Stimulated activated CD8-positive, alpha-beta memory T cell treated with anti-CD3 and anti-CD28 coated beads, Interleukin-4, amount 100 ng/mL, for 4 hours (primary cell): ENCODE data around the gene KAT2B.

Experiments used
- DNase-seq, 2 donors: peaks; one replicate each; pipeline ENCODE4 v3.0.0-alpha.2; 2020; ENCODE audit warnings: low read depth in 2 of 2, low spot score in 1 of 2

The KAT2B gene

DNA sequence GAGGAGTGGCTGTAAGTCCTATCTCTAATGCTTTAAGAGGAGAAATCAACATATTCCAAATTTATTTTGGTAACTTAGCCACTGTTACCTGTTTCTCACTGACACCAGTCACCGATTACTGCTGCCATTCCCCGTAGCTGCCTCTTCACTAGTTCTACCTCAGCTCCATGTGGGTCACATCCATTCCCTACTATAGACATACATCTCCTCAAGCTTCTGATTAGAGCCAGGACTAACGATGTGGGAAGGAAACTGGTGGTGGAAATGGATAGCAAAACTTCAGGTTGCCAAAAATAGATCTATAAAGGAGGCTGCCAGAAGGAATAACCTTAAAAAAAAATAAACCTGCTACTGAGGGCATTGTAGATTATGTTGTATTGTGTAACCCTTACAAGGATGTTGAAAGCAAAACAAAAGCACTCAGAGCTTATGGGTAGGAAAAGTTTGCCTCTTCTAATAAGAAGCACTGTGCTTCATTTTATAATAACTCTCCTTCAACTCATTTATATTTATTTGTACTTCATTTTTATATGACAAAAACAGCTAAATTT lies 56.0 kb downstream of the KAT2B start:
- DNase-seq: no peak

DNA sequence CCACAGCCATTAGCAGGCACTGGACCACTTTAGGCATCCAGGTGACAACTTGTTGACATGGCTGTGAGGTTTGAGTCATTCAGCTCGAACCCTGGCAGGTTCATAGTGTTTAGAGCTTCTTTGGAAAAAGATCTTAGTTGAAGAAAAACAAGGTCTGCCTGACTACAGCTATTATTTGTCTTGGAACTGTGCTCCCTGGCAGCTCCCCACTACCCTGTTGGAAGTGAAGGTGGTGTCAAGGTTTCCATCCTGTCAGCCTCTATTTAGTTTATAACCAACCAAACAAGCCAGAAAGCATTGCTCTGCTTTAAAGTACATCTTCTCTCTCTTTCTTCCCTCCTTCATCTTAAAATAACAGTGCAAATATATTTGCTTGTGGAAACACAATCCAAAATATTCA lies 56.8 kb downstream of the KAT2B start:
- no peak for DNase-seq

DNA sequence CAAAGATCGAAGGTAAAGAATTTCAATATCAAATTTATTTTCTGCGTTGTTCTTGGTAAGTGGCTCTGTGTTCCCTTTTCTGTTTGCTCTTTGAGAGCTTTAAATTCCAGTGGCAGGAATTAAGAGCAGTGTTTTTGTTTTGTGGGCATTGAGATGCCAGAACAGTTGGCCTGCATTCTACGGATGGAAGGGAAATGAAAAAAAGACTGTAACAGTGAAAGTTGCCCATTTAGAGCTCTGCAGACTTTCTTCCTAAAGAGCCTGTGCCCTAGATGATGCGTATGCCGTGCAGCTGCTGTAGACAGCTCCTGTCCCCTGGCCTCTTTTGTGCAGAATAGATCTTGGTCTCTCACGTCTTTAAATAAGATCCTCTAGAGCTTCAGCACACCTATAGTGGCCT lies 58.8 kb downstream of the KAT2B start:
- DNase-seq: no peak

DNA sequence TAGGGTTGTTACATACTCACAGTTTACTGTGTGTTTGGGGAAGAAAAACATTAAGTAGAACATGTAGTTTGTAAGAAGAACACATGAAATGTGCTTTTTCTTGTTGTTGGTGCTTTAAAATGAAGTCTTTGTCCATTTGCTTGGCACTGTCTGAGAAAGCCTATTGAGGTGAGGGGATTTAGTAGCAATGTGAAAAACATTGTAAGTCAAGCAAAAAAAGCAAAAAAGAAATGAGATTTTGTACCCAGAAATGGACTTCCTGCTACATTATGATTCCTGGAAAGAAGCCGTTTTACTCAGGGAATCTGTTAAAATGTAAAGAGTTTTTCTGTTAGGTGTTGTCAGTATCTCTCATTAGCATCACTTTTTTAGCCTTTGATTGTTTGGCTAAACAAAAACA lies 59.9 kb downstream of the KAT2B start:
- DNase-seq: no peak

DNA sequence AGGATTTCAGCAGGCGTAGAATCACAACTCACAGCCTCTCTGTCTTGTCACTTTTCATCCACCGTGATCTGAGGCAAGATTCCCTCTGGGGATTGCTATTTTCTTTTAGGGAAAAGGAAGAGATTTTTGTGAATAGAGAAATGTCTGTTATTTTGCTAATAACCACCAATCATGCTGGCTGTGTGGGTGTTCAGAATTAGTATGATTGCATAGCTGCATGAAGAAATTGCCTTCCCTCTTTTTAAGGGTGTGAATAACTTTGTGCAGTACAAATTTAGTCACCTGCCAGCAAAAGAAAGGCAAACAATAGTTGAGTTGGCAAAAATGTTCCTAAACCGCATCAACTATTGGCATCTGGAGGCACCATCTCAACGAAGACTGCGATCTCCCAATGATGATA lies 60.8 kb downstream of the KAT2B start:
- DNase-seq: no peak

DNA sequence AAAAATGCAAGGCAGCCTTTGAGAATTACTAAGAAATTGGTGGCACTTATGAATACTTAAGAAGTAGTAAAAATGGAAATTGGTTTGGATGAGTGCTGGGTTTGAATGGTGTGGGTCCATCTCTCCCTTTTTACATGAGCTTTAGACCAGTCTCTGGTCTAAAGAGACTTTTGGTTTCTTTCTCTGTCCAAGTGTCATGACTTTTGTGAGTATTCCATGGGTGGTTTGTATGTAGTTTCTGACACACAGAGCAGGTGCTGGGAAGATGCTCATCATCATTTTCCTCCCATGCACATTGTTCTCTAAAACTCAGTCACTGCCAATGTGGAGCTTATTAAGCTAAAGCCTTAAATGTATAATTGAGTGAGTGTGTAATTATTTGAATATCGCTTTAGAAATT lies 63.5 kb downstream of the KAT2B start:
- DNase-seq: no peak

DNA sequence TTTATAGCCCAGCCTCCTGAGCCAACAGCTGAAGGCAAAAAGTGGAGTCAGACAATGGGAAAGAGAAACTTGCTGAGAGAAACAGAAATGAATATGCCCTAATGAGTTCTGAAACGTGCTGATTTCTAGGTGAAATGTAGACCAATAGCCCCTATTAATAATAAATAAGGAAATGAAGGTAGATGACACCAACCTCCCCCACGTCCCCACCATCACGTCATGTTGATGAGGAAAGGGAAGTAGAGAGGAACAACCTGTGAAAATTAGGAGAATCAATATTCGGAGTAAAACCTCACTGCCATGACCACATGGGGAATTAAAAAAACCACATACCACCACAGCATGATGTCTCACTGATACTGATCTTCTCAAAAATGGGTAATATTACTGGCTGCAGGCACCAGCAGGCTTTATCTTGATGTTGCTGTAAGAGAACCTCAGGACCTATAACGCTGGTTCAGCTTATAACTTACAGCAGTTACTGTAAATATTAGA lies 64.0 kb downstream of the KAT2B start:
- DNase-seq: no peak

DNA sequence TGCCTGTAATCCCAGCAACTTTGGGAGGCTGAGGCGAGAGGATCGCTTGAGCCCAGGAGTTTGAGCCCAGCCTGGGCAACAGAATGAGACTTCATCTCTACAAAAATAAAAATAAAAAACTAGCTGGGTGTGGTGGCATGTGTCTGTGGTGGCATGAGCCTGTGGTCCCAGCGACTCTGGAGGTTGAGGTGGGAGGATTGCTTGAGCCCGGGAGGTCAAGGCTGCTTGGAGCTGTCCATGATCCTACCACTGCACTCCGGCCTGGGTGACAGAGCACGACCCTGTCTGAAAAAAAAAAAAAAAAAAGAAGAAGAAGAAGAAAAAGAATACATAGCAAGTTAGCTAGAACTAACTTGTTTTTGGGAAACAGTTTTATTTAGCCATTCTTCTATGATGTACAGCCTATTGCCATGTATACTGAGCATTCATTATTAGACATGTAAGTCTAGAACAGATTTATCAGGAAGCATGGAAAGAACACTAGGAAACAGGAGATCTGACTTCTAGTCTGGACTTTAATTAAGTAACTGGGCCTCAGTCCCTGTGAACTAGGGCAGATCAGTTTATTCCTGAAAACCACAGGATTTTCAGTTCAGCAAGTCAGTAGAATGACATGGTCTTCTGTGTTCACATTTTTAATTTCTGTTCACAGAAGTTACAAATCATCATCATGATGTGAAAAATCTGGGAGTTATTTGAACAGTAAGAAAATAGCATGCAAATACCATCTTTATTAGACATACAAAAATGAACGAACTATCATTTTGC lies 65.5 kb downstream of the KAT2B start:
- DNase-seq: no peak

DNA sequence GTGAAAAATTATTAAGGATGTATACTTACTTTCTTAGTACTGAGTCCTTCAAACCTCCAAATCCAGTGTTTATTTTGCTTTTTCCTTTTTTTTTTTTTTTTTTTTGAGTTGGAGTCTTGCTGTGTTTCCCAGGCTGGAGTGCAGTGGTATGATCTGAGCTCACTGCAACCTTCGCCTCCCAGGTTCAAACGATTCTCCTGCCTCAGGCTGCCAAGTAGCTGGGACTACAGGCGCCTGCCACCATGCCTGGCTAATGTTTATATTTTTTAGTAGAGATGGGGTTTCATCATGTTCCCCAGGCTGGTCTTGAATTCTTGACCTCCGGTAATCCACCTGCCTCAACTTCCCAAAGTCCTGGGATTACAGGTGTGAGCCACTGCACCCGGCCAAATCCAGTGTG lies 67.5 kb downstream of the KAT2B start:
- DNase-seq: no peak

DNA sequence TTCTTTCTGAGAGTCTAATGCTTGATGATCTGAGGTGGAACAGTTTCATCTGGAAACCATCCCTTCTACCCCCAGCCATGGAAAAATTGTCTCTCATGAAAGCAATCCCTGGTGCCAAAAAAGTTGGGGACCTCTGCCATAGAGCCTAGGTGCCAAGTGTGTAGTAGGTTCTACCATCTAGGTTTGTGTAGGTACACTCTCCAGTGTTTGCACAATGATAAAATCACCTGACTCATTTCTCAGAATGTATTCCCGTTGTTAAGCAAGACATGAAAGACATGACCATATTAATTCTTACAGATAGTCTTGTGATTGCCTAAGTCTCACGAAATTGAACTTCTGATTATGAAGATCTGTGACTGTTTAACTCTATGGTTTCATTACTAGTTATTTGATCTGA lies 68.6 kb downstream of the KAT2B start:
- no peak for DNase-seq

DNA sequence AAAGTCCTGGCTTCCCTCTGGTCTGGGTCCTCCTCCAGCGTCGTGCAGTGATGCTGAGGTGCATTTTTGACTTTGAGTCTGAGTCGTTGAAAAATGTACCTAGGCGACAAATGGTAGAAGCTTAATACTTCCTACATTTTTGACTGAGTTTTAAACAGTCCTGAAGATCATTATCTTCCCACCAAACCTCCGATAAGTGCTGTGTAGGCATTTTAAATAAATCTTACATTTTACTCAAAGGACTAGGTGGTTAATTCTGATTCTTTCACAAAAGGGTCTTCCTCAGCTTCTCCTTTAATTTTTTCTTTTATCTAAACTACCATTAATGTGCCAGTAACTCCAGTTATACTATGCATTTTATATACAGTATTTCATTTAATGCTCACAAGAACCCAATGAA lies 70.6 kb downstream of the KAT2B start:
- no peak for DNase-seq

DNA sequence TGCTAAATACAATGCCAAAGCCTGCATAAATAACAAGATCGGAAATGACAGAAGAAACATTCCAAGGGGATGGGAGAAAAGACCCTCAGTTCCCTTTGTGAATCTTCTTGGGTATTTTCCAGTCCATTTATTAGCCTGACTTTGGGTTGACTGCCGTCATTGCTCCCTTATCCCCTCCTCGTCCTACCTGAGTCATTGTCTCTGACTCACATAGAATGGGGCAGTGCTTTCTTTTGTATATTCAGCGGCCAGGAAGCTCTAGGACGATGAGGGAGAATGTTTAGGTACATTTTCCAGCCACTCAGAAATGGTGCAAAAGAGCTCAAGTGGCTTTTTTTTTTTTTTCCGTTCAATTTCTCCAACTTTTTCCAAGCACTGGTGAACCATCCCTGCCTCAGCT lies 71.6 kb downstream of the KAT2B start:
- DNase-seq: no peak

DNA sequence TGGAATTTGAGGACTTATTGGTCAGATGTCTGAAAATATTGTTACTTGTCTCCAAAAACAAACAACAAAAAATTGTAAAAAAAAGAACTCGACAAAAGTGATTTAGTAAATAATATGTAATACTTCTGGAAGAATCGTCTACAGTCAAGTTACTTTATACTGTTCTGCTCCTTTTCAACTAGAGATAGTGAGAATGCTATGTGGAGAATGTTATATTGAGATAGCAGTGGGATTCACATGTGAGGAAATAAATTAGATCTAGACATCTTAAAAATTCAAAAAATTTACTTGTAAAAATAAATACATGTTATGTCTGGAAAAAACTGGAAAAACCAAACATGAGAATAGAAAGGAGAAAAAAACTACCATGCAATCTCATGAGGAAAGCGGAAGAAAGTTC lies 80.8 kb downstream of the KAT2B start:
- DNase-seq: no peak

DNA sequence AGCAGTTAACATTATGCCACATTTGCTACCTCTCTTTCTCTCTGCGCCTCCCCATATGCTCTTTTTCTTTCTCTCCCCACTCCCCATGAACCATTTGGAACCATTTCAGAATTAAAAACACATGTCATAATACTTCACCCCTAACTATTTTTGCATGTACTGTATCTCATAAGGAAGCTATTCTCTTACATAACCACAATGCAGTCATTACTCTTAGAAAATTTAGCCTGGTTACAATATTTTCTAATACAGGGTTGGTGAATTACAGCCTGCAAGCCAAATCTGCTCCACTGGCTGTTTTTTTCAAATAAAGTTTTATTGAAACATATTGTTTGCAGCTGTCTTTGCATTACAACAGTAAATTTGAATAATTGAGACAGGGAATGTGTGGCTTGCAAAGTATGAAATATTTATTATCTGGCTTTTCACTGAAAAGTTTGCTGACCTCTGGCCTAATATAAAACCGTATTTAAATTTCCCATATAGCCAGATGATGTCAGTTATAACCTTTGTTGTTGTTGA lies 82.9 kb downstream of the KAT2B start:
- no peak for DNase-seq

DNA sequence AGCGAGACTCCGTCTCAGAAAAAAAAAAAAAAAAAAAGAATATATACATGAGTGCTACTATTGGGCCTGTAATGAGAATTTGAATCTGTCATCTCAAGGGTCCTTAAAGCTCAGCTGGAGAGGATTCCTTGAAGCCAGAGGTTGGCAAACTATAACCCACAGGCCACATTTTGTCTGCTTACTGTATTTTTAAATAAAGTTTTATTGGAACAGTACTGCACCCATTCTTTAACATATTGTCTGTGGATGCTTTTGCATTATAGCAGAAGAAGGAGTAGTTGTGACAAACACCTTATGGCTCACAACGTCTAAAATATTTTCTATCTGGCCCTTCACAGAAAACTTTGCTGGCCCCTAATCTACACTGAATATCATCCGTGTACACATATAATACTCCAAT lies 85.0 kb downstream of the KAT2B start:
- DNase-seq: no peak

DNA sequence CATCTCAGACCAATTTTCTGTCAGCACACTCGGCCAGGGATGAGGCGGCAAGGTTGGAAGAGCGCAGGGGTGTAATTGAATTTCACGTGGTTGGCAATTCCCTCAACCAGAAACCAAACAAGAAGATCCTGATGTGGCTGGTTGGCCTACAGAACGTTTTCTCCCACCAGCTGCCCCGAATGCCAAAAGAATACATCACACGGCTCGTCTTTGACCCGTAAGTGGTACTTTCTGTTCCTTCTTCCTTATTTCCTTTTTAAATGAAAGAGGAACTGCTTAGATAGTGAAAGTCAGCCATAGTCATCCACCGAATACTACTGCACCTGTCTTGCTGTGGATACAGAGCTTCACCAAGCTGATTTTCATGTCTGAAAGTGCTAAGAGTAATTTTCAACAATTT lies 85.7 kb downstream of the KAT2B start:
- DNase-seq: no peak

DNA sequence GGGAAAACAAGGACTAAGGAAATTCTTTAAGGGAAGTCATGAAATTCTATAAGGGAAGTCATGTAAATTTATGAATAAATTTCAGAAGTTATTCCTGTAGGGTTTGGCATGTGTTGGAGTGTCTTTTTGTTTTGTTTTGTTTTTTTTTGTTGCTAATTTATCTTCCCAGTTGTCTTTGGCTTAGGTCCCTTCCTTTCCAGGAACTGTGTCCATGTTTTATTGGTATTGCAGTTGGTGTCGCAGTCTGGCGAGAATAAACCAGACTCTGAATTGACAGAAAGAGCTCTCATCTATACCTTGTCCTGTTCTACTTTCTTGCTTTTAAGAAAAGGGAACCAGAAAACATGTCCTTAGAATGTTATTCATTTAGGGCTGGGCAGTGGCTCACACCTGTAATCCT lies 88.1 kb downstream of the KAT2B start:
- DNase-seq: no peak

DNA sequence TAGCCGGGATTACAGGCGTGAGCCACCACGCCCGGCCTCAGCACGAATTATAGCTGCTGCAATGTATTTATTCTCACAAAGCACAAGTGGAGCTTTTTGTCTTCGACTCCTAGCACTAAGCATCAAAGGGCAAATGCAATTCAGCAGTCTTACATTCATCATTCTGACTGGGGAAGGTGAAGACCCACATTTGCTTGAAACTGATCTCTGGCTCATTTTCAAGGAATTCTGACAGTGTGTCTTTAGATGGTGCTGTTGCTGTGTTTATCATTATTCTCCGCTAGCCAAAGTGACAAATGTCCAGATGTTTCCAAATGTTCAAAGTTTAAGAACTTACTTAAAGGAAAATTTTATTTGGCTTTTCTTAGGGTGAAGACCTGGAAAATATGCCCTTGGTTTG lies 89.9 kb downstream of the KAT2B start:
- DNase-seq: no peak

DNA sequence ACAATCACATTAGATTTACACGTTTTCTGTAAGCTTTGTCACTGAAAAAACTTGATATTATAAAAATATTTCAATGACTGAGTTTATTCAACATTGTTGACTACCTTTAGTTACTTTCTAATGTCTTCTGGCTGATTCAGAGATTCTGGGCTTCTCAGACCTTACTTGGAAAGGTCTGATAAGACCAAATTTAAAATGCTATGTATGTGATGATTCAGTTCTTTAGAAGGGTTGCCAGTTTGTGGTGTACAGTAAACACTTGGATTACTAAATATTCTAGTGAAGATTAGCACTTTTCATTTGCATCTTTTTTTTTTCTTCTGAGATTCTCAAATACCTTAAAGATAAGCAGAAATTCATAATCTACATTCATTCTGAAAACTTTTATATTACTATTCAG lies 96.0 kb downstream of the KAT2B start:
- no peak for DNase-seq

DNA sequence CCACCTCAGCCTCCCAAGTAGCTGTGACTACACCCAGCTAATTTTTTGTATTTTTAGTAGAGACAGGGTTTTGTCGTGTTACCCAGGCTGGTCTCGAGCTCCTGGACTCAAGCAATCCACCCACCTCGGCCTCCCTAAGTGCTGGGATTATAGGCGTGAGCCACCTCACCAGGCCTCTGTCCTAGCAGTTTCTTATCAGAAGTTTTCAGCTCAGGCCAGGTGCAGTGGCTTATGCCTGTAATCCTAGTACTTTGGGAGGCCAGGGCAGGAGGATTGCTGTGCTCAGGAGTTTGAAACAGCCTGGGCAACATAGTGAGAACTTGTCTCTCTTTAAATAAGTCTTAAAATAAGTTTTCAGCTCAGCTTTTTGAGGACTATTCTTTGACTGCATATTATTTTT lies 97.4 kb downstream of the KAT2B start:
- no peak for DNase-seq

DNA sequence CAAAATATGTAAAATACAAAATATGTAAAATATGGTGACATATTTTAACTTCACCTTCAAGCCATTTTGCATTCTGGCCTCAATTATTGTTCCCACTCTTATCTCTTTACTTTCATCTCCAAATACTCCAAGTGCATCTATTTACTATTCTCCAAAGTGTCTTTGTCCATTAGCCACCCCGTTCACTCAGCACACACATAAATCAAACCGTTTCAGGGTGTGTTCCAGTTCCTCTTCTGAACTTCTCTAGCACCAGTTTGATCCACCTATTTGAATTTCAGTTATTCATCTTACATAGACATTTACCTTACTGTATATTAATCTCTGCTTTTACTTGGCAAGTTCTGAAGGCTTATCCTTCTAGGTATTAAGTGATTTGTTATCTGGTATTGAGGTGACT lies 100.6 kb downstream of the KAT2B start:
- DNase-seq: no peak

DNA sequence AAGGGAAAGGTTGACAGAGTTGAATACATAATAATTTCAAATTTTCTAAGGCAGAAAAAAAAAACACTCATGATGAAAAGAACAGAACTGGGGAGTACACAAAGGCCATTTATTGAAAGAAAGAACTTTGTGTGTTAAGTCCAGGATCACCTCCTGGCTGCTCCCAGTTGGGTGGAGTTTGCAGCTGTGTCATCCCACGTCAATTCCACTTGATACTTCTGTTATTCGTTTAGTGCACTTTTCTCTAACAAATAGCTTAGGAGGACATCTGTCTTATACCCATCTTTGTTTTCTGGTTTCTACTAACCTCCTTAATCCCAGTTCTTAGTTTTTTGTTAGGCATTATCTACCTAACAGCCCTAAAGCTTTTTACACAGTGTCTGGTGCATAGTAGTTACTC lies 101.1 kb downstream of the KAT2B start:
- DNase-seq: no peak

DNA sequence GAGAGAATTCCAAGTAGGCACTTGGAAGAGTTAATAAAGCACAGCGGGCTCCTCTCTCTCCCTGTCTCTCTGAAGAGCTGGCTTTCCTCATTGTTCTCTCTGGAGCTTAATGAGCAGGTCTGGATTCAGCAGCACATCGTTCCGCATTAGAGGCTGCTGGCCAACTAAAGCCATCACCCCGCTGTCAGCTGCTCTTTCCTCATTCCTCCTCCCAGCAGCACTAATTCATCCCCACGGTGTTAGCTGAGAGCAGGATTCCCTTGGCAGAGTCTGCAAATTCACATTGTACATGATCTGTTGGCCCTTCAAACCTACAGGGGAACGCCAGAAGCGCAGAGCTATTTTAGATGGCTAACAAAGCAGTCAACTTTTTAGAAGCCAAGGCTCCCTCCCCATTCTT lies 101.6 kb downstream of the KAT2B start:
- no peak for DNase-seq
